HL-60/S4 treated with retinoic acid at 250 ng/mL for 4 days and 3 days (cell line): Measurements from ENCODE around the gene TGFBR2.
"Not testable (repeated sequence)": the region's sequence is repeated elsewhere in the genome, so short reads cannot be mapped to it uniquely, and the experiment has no call there.

Source experiments
- in situ Hi-C: fragments of 300-500 bp; cut with MboI; formaldehyde crosslinking; loops from 2 replicates; pipeline ENCODE4 v1.7.0; 2022; ENCODE audit warnings: low sequenced_read_pairs

TGFBR2 gene

GRCh38 chr3:30617653-30618052, 11.3 kb downstream of the TGFBR2 start:
- in situ Hi-C loops: no loop called here

DNA sequence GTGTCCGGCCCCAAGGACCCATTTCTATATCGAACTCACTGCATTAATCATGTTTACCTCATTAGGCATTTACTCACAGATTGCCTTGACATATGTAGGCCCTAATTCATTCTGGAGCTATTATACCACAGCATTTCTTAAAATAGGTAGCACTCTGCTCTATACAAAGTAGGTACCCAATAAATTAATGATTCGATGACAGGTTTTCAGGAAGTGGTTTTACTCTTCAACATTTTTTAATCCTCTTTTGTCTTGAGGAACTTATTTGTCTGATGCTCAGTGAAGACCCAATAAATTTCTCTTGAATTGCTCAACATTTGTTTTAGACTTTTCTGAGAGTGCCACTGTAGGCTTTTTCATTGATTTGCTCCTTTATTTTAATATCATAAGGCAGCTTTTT, 12.1 kb downstream of the TGFBR2 start:
- in situ Hi-C loops: no loop called here

DNA sequence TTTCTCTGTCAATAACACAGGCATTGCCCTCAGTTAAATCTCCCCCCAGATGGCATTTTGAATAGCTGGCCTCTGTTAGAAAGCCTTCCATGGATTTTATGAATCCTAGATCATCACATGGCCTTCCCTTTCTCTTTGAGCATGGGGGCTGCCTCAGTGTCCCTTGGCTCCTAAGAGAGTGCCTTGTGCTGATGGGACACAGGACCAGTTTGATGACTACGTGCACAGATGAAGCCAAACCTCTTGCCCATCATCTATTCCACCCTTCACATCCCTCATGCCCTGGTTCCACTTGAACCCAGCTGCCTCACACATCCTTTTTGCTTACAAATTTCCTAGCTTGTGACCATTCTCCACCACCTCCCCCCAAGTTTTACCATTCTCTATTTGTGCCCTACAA, 12.9 kb downstream of the TGFBR2 start:
- in situ Hi-C loops: no loop called here

DNA sequence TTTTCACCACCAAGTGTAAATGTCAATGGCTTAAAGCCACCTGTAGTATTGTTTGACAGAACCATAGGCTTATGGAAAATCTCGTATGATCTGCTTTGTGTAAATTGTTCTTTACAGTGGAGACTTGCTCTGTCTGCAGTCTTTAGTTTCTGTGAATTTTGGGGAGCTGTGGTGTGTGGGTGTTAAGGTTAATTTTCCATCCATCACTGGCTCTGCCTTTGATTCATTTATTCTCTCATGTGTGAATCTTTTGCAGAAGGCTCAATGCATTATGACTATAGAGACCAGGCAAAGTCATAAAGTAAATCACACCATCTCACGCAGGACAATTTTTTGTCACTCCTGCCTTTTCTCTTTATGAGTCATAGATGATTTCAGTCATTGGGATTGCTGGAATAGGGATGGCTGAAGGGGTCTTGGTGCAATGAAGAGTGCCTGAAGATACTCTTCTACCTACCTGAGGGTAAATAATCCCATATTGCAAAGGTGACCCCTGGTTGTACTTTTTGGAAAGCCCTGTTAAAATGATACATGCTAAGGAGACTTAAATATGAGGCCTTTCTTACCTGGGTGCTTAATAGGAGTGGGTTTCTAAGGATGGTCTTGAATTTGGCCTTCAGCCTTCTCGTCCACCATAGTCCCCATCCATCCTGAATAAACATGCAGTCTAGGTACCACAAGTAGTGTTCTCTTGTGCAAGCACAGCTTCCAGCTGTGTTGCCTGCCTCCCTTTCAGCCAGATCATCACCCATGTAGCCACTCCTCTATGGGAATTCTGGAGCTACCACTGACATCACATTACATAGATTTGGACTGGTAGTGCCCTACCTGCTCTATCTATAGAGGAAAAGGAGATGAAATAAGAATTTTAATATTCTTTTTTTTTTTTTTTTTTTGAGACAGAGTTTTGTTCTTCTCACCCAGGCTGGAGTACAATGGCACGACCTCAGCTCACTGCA, 14.3 kb downstream of the TGFBR2 start:
- in situ Hi-C loops: no loop called here

DNA sequence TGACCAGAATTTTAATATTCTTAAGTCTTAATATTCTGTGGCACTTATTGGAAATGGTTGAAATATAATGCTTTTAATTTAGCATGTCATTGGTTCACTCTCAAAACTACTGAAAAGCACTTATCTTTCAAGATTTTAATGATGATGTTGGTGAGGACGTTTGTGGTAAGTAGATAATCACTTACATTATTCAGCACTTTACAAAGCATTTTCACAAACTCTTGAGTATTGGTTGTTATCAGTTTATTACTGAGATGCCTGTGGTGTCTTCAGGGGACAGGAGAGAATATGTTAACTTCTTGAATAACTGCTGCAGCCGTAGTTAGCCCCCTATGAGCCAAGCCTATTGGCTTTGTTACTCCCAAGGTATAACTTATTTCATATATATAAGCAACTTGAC, 15.2 kb downstream of the TGFBR2 start:
- in situ Hi-C loops: no loop called here

DNA sequence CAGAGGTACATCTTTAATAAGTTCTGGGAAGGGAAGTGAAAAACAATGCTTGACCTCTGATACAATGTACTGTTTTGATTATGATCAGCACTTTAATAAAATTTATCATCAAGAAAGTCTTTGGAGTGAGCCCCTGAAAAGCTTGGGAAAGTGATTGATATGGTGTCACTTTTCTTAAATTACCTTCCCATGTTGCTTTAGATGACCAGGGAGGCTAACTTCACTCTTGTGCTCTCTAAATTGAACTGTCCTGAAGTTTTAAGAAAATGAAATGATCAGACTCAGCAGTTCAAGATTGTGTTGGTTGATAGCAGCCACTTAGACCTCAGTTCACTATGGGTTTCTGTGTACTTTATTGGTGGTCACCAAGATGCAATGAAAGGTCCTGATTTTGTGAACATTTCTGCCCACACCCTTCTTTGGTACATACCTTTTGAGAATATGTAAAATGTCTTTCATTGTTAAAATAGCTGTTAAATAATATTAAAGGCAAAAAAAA, 15.7 kb downstream of the TGFBR2 start:
- in situ Hi-C loops: no loop called here

DNA sequence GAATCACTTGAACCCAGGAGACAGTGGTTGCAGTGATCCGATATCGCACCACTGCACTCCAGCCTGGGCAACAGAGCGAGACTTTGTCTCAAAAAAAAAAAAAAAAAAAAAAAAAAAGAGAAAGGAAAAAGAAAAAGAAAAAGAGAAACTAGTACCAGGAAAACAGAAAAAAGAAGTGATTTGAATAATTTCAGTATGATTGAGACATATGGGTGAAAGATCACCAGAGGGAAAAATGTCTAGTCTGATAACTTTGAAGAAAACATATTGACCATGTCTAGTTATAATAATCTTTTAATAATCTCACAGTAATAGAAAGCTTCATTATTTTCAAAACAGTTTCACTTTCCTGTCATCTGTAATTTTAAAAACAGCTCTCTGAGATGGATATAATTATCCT, 16.4 kb downstream of the TGFBR2 start:
- in situ Hi-C loops: no loop called here

GRCh38 chr3:30623351-30623750, 16.9 kb downstream of the TGFBR2 start:
- in situ Hi-C loops: no loop called here

GRCh38 chr3:30624480-30624879, 18.1 kb downstream of the TGFBR2 start:
- in situ Hi-C loops: not testable (repeated sequence)

DNA sequence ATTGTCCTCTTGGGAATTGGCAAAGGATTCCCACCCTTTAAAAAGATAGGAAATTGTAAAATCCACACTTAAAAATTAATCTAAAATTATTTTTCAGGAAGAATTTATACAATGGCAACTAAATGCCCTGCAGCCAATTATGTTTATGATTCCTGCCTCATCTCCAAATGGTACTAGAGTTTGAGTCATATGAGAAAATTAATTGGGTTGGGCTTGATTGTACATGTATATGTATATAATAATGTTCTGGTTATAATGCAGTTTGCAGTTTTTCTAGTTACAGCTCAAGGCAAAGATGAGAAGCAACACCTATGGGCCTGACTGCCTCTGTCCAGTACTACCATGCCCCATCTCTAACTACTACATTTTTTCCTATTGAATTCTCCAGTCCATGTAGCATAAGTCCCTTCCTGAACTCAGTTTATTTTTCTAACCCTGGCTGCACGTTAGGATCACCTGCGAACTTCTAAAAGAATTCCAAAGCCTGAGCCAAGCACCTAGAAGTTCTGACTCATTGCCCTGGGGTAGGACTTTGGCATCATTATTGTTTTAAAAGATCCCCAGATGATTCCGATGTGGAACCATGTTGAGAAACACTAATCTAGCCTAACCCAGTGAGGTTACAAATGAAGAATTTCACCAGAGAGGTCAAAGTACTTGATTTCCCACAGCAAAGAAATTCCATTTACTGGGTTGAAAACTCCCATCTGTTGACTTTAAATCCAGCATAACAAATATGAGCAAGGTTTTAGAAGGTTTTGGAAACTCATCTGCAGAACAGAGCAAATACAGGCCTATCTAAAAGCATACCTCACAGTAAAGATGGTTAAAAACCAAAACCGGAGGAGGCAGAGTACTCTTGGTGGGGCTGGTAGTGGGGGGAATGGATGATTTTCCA, 19.4 kb downstream of the TGFBR2 start:
- in situ Hi-C loops: no loop called here

GRCh38 chr3:30626443-30627180, 20.2 kb downstream of the TGFBR2 start:
- in situ Hi-C loops: no loop called here

DNA sequence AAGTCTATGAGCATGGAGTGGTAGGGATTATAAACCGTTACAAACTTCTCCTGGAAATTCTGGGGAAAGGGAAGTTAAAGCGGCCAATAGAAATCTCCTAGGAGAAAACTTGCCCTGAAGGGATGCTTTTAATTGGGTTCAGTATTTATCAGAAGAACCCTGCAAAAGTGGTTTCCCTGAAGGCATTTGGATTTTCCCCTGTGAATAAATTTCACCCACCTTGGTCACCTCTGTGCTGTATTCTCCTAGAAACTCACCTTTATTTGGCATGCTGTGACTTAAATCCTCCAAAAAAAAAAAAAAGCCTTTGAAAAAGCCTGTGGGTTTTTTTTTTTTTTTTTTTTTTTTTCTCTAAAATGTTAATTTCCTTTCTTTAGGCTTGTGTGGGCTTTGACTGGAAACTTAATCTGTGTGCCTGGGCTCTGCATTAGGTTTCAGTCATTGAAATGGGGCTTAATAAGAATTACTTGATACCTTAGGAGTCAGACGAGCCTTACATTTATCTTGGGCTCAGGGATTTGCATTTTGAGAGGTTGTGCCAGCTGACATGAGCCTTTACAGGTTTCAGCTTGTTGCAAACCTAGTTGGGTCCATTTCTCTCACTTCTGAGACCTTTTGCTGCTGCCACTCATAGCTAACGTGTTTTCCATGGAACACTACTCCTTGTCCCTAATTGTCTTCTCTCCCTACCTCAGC, 22.0 kb downstream of the TGFBR2 start:
- in situ Hi-C loops: no loop called here

DNA sequence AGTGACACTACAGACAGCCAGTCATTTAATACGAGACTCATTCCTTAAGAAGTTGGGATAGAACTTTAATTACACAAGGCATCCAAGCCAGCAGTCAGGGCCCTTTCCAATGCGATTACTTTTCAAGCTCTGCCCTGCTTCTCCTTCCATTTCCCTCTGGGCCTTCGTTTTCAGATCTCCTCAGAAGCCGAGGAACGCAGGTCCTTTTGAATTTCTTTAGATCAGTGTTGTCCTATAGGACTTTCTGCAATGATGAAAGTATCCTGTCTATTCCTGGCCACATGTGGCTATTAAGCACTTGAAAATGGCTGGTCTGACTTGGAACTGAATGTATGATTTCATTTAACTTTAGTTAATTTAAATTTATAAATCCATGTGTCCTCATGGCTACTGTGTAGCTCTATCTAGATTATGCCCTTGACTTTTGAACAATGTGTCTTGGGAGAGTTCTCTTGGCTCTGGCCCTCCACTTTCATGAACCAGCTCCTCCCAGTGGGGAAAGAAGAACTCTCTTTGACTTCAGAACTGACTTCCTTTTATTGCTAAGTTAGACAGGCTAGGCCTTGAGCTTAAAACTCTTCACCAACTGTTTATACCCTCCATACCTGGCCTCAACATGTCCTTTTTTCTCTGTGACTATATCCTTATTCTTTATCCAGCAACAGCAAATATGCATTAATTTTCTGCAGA, 22.6 kb downstream of the TGFBR2 start:
- in situ Hi-C loops: no loop called here

DNA sequence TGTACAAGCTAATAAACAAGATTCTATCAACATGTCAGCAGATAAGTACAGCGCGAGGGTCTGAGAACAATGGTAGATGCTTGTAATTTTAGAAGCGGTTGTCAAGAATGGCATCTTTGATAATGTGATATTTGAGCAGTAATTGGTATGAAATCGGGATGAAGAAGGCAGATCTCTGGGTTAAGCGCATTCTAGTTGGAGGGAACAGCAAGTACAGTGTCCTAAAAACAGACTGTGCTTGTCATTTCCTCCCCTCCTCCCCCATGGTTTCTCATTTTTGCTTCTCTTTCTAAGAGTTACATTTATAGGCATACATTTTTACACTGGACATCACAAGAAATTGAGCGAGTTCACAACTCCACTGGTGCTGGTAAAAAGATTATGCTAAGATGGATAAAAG, 23.3 kb downstream of the TGFBR2 start:
- in situ Hi-C loops: no loop called here

GRCh38 chr3:30630238-30631030, 24.0 kb downstream of the TGFBR2 start:
- in situ Hi-C loops: no loop called here

DNA sequence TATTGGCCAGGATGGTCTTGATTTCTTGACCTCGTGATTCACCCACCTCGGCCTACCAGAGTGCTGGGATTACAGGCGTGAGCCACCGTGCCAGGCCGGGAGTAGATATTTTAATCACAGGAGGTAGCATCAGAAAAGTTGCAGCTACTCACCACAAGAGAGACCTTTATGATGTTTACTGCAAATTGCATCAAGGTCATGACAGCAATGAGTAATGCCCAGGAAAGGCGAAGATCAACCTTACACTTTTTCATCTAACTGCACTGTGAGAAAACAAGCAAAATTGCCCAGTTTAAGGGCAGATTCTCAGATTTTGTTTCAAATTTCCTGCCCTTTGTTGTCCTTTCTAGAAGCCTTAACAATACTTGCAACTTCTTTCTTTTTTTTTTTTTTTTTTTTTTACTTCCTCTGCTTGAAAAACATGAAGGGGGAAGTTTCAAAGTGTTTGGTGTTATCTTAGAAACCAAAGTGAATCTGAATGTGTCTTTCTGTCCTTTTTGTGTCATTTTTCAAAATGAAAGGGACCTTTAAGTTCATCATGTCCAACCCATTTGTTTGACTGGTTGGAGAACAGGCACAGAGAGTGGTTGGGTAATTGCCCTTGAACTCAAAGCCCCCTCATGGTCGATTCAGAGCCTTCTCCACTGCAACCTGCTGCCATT, 25.0 kb downstream of the TGFBR2 start:
- in situ Hi-C loops: no loop called here

GRCh38 chr3:30632065-30632464, 25.7 kb downstream of the TGFBR2 start:
- in situ Hi-C loops: no loop called here

- in situ Hi-C loops: no loop called here
These were observed 26.1 kb downstream of the TGFBR2 start for GRCh38 chr3:30632521-30632920.
